Mesodermal cell (in vitro differentiated cells): ENCODE results near the gene CTNNBL1.

Experiments used
- H3K27ac ChIP-seq: 2 replicates; pipeline ENCODE4 v1.7.0; 2013; ENCODE audit warnings: mild to moderate bottlenecking, low read depth, low read length, moderate library complexity; ENCODE audit not compliant: severe bottlenecking
- H3K36me3 ChIP-seq: 2 replicates; pipeline ENCODE4 v1.7.1; 2013; ENCODE audit warnings: mild to moderate bottlenecking, low read length, moderate library complexity; ENCODE audit not compliant: control insufficient read depth, insufficient read depth
- H3K4me1 ChIP-seq: one replicate; pipeline ENCODE4 v1.7.1; 2013; ENCODE audit warnings: mild to moderate bottlenecking, low read length; ENCODE audit not compliant: insufficient read depth, control insufficient read depth, poor library complexity, severe bottlenecking
- H3K4me3 ChIP-seq: 2 replicates; pipeline ENCODE4 v1.7.0; 2013; ENCODE audit warnings: low read length, control low read depth, mild to moderate bottlenecking; ENCODE audit not compliant: insufficient read depth, poor library complexity, severe bottlenecking; ENCODE audit errors: extremely low read depth
- H3K9me3 ChIP-seq: 2 replicates; pipeline ENCODE4 v1.7.1; 2013; ENCODE audit warnings: mild to moderate bottlenecking, low read length, moderate library complexity; ENCODE audit not compliant: control insufficient read depth
- WGBS, 2 experiments: methylation state at CpG; one replicate each; pipeline ENCODE4 v1.1.5; 2013; ENCODE audit warnings: missing lambda C conversion rate in 2 of 2; ENCODE audit not compliant: insufficient coverage in 2 of 2; 5-methylcytosine and 5-hydroxymethylcytosine counted together

CTNNBL1 gene

GRCh38 chr20:37880726-37881591 is 187.1 kb downstream of the CTNNBL1 start:
- Histone ChIP-seq H3K4me1 (no peaks in the 10 kb centered on the region), H3K36me3 (no peaks in the 10 kb centered on the region), H3K9me3 (no peaks in the 10 kb centered on the region), H3K4me3 (no peak overlapping the region), H3K27ac (no peak overlapping the region)
- WGBS, 2 experiments = 77 to 90% methylated on average over 15 to 18 of the region's 18 CpGs

GRCh38 chr20:37881601-37882343 is 187.9 kb downstream of the CTNNBL1 start:
- whole genome bisulfite sequencing, 2 experiments = 88 to 91% methylated on average over 16 to 21 of the region's 22 CpGs
- Histone ChIP-seq H3K4me1 (no peaks in the 10 kb centered on the region), H3K9me3 (no peaks in the 10 kb centered on the region), H3K27ac (no peak overlapping the region), H3K4me3 (no peak overlapping the region), H3K36me3 (no peaks in the 10 kb centered on the region)

- Histone ChIP-seq H3K36me3 (no peaks in the 10 kb centered on the region), H3K4me1 (no peaks in the 10 kb centered on the region), H3K4me3 (no peak overlapping the region), H3K9me3 (no peaks in the 10 kb centered on the region), H3K27ac (no peak overlapping the region)
- 85 to 97% methylated on average over 11 to 12 of the region's 16 CpGs for WGBS, 2 experiments
These were observed 189.3 kb downstream of the CTNNBL1 start for GRCh38 chr20:37882961-37883712.

DNA sequence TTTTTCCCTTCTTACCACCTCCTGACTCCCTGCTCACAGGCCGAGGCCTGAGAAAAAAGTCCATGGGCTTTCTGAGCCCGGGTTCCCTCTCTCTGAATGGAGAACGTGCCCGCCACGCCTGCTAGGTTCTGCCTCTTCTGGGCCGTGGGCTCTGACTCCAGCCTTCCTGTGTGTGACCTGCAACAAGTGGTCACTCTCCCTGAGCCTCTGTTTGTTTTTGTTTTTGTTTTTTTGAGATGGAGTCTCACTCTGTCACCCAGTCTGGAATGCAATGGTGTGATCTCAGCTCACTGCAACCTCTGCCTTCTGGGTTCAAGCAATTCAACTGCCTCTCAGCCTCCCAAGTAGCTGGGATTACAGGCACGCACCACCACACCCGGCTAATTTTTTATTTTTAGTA is 191.2 kb downstream of the CTNNBL1 start:
- no peak overlapping the region for H3K4me3 ChIP-seq
- 90 to 100% methylated on average over 8 of the region's 8 CpGs for WGBS, 2 experiments
- no peaks in the 10 kb centered on the region for H3K36me3 ChIP-seq
- H3K27ac ChIP-seq = no peak overlapping the region
- no peaks in the 10 kb centered on the region for H3K4me1 ChIP-seq
- no peaks in the 10 kb centered on the region for H3K9me3 ChIP-seq

GRCh38 chr20:37885593-37886503 is 192.0 kb downstream of the CTNNBL1 start:
- Histone ChIP-seq H3K4me1 (no peaks in the 10 kb centered on the region), H3K9me3 (no peaks in the 10 kb centered on the region), H3K4me3 (no peak overlapping the region), H3K36me3 (no peaks in the 10 kb centered on the region), H3K27ac (no peak overlapping the region)
- 85 to 86% methylated on average over 24 to 29 of the region's 32 CpGs for WGBS, 2 experiments

- Histone ChIP-seq H3K36me3 (no peaks in the 10 kb centered on the region), H3K27ac (no peak overlapping the region)
- WGBS, 2 experiments = 90 to 100% methylated on average over 4 of the region's 4 CpGs
These were observed 193.0 kb downstream of the CTNNBL1 start for GRCh38 chr20:37886851-37887297.

GRCh38 chr20:37888641-37889040 is 194.8 kb downstream of the CTNNBL1 start:
- H3K27ac ChIP-seq = no peak overlapping the region
- 82 to 88% methylated on average over 3 to 4 of the region's 10 CpGs for WGBS, 2 experiments
- no peaks in the 10 kb centered on the region for H3K4me1 ChIP-seq
- no peak overlapping the region for H3K4me3 ChIP-seq
- no peaks in the 10 kb centered on the region for H3K36me3 ChIP-seq
- H3K9me3 ChIP-seq = no peaks in the 10 kb centered on the region

More at GRCh38 chr20:37886851-37887297, 193.0 kb downstream of the CTNNBL1 start:
- Histone ChIP-seq H3K4me3 (no peak overlapping the region), H3K9me3 (no peaks in the 10 kb centered on the region), H3K4me1 (no peaks in the 10 kb centered on the region)

DNA sequence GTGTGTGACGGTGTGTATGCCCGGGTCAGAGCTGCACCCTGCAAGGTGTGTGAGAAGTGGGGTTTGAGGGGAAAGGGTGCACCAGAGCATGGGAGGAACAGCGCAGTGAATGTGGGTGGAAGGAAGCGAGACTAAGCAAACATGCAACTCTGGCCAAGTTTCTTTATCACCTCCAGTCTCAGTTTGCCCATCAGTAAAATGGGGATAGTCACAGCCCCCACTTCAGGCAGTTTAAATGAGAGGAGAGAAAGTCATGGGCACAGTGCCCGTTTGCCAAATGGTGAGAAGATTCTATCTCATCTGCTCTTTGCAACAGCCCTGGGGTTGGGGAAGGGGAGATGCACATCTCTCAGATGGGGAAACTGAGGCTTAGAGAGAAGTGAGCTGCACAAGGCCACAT is 196.3 kb downstream of the CTNNBL1 start:
- Histone ChIP-seq H3K36me3 (no peaks in the 10 kb centered on the region), H3K27ac (no peak overlapping the region), H3K4me1 (no peaks in the 10 kb centered on the region), H3K9me3 (no peaks in the 10 kb centered on the region), H3K4me3 (no peak overlapping the region)
- 88 to 100% methylated on average over 3 of the region's 5 CpGs for WGBS, 2 experiments

DNA sequence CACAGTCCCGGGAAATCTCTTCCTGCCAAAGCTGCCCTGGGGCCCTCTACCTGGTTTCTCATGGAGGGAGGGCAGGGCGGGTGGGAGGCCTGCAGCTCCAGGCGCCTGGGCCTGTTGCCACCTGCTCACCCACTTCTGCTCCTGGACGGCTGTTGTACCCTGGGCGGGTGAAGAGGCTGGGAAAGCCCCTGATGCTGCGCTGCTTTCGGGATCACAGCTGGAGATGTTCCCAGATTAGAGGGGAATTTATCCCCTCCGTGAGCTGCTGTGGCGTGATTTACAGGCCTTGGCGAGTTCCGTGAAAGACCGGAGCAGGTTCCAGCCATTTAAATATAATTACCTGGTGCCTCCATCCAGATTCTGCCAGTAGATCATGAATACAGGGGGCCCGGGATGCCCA is 196.8 kb downstream of the CTNNBL1 start:
- Histone ChIP-seq H3K4me1 (no peaks in the 10 kb centered on the region), H3K36me3 (no peaks in the 10 kb centered on the region), H3K4me3 (no peak overlapping the region), H3K27ac (no peak overlapping the region), H3K9me3 (no peaks in the 10 kb centered on the region)
- whole genome bisulfite sequencing, 2 experiments = 90 to 95% methylated on average over 11 to 13 of the region's 13 CpGs

DNA sequence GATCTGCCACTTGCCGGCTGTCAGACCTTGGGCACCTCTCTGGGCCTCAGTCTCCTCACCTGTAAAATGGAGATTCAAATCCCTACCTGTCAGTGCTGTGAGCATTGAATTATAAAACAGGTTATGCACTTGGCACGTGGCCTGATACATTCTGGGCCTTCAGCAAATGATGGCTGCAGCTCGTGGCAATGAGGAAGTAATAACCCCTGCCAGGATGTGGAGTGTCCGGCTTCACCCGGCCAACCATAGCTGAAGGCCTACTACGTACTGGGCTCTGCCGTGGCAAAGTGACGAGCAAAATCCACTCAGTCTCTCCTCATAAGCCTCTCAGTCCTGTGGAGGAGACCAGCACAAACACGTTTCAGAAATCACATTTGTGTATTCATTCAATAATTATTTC is 198.2 kb downstream of the CTNNBL1 start:
- no peaks in the 10 kb centered on the region for H3K4me1 ChIP-seq
- no peak overlapping the region for H3K4me3 ChIP-seq
- H3K27ac ChIP-seq = no peak overlapping the region
- 90 to 92% methylated on average over 8 of the region's 9 CpGs for WGBS, 2 experiments
- H3K36me3 ChIP-seq = no peaks in the 10 kb centered on the region
- H3K9me3 ChIP-seq = no peaks in the 10 kb centered on the region
